Measurements from ENCODE around the gene IL19.
A peak's percentile ranks its signal among the peaks of the same experiment; 100 is the strongest.

The IL19 gene, protein sequence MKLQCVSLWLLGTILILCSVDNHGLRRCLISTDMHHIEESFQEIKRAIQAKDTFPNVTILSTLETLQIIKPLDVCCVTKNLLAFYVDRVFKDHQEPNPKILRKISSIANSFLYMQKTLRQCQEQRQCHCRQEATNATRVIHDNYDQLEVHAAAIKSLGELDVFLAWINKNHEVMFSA

GRCh38 chr1:206770531-206771337, at the start of gene IL19:
IL19 (plus strand) TSS chr1:206770773; CDS start chr1:206836663, 65,890 bp downstream.
- no peak for DNase-seq

DNA sequence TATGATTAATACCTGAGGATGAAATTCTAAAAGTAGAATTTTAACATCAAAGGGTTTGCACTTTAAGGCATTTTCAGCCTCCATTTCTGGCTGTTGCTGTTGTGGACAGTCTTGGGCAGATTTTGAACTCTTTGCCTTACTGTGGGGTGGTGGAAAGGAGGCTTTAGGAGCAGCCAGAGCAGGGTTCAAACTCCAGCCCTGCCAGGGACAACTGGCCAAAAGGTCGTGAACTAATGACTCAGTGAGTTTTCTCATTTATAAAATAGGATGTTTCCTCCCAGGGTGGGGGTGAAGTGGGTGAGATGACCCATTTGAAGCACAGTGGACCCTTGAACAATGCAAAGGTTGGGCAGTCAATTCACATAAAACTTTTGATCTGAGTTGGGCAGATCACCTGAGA, 49.1 kb upstream of the IL19 start:
- no peak for DNase-seq

DNA sequence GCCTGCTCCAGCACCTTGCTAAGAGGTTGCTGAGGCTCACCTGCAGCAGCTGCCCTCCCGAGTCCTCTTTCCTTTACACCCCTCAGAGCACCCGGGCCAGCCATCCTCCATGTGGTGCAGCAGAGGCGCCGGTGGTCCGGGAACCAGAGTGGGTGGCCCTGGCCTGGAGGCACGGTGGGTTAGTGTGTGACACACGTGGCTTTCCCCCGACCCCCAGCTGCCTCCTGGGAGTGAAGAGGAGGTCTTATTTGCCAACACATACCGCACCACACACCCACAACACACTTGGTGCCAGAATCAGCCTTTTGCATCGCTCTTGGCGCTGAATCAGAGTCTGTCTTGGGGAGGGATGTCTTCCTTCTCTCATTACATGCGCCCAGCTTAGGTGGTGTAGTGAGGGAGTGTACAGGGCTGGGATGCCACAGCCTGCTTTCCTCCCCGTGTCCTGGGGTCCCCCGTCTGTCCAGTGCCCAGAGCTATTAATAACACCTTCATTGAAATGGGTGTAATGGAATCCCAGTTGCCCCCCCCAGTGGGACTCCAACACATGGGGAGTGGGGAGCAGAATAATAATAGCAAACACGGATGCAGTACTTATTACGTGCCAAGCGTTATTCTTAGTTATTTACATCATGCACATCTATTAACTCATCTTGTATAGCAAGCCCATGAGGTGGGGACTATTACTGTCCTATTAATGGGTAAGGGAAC, 47.7 kb upstream of the IL19 start:
- no peak for DNase-seq

GRCh38 chr1:206723462-206723804, 47.1 kb upstream of the IL19 start:
- no peak for DNase-seq

DNA sequence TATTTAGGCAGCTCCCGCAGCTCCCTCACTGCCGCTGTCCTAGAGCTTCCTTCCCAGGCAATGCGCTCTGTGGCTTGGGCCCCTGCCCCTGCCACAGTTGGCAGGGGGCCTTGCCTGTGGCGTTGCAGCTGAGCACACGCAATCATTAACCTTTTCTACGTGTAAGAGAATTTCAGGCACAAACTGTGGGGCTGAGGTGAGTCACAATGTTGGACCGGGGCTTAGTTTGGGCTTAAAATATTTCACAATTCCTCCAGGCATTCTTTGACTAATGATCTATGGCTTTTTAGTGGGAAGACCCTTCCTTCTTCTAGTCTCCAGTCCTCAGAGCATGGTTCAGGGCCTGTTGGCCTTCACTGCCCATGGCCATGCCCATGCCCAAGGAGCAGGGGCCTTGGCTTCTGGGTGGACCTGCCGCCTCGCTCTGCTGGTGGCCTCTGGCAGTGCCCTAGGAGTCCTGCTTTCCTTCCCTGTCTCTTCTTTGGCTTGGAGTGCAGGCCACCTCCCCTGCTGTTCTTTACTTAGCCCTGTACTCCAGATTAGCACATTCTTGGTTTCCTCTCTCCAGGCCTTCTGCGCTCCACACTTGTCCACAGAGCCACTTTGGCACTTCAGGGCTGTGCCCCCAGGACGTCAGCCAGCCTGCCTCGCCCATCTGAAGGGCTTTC, 46.6 kb upstream of the IL19 start:
- no peak for DNase-seq

DNA sequence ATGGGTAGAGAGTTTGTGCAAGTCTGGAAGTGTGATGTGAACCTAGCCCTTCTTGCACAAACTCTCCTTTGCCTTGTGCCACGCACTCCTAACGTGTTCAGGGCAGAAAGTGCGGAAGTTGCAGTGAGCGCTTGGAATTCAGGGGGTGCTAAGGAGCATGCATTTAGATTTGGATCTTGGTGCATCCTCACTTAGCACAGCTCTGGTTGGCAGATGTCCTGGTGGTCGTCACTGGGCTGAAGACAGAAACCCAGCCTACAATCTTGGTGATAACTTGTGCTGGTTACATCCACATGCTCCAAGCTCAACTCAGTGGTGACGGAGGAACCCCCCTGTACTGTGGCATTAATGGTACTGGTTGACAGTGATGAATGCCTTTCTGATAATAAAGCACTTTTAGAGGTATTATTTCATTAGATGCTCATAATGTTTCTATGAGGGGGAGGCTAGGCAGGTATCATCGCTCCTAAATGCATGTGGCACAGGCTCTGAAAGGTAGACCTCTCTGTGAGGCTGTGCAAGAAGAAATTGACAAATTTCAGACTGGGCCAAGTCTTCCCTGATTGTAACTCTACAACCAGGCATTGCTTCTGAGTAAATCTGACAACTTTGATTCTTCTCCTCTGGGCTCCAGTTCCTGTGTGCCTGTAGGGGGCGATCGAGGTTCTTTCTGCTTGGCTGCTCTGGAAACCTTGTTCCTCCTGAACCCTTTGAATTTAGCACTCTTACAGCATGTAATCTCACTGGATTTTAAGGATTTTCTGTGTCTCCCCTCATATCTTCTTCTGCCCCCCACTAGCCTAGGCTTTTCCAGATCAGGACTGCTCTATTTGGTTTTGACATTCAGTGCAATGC, 45.2 kb upstream of the IL19 start:
- peak; percentile 65 for DNase-seq

DNA sequence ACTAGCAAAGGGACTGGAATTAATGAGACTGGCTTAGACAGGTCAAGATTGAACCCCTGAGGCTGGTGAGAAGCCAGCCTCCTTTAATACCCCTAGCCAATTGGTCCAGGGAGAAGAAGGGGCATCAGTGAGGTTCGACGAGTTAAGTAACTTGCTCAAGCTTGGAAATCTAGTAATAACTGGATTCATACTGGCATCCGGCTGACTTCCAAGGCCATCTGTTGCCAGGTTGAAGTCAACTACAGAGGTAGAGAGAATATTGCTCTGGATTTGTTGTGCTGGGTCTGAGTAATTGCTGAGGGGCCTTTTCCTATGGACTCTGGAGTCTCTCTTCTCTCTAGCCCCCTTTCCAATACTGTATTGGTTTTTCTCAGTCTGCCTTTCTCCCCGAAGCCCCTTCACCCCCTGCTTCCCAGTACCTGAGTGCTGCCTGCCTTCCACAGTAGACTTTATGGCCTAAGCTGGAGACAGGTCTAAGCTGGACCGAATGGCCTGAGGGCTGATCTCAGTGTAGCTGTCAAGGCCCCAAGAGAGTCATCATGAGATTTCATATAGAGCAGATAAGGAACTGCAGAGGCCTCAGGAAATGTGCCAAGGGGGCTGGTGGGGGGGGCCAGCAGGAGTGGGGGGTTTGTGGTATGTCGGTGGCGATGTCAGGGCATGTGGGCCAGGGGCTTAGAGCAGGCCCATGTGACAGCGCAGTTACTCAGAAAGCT, 42.4 kb upstream of the IL19 start:
- no peak for DNase-seq

- no peak for DNase-seq
Measured at GRCh38 chr1:206728697-206728987, 41.9 kb upstream of the IL19 start.

DNA sequence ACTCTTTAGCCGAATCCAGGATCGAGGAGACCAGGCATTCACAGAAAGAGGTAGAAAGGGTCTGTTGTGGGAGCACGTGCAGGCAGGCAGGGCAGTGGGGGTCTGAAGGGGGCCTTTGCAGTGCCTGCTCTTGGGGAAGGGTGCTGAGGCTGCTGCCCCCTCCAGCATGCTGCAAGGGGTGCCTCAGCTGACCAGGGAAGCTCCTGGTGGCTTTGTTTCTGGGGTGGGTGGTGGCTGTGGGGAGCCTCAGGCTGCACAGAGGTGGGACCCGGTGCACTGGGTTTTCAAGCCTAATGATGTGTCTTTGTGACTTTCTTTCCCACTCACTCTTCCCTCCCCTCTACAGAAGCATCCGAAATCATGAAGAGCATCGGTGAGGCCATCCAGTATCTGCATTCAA, 41.5 kb upstream of the IL19 start:
- DNase-seq = no peak

GRCh38 chr1:206729507-206729906, 41.1 kb upstream of the IL19 start:
- DNase-seq = no peak

DNA sequence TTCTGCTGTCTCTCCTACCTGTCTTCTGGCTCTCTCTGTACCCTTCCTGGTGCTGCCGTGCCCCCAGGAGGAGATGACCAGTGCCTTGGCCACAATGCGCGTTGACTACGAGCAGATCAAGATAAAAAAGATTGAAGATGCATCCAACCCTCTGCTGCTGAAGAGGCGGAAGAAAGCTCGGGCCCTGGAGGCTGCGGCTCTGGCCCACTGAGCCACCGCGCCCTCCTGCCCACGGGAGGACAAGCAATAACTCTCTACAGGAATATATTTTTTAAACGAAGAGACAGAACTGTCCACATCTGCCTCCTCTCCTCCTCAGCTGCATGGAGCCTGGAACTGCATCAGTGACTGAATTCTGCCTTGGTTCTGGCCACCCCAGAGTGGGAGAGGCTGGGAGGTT, 38.1 kb upstream of the IL19 start:
- DNase-seq = no peak

- no peak for DNase-seq
Measured at GRCh38 chr1:206732992-206733391, 37.6 kb upstream of the IL19 start.

DNA sequence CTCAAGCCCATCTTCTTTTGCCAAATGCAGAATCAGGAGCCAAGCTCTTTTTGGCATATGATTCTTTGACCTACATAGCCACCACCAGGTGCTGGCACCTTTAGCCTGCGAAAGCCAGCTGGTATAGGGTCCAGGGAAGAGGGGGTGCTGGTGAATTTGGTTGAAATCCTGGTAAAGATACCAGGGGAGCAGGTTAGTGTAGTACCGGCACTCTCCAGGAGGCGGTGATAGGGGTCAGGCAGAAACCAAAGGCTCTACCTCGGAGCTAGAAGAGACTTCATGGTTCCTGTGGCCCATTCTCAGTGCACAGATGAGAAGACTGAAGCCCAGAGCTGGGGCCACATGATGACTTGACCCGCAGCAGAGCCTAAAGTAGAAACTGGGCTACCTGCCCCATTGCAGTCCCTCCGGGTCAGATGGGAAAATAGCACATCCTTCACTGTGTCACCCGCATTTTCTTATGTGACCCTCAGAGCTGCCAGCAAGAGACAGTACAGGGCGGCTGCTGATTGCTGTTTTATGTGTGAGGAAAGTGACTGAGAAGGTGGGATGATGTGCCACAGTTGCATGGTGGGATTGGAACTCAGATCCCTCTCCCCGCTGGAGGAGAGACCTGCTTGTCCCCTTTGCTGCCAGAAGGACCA, 36.0 kb upstream of the IL19 start:
- peak; percentile 81 for DNase-seq

- no peak for DNase-seq
Measured at GRCh38 chr1:206735553-206736031, 35.0 kb upstream of the IL19 start.

- DNase-seq = peak; percentile 82
Measured at GRCh38 chr1:206736878-206737728, 33.5 kb upstream of the IL19 start.

DNA sequence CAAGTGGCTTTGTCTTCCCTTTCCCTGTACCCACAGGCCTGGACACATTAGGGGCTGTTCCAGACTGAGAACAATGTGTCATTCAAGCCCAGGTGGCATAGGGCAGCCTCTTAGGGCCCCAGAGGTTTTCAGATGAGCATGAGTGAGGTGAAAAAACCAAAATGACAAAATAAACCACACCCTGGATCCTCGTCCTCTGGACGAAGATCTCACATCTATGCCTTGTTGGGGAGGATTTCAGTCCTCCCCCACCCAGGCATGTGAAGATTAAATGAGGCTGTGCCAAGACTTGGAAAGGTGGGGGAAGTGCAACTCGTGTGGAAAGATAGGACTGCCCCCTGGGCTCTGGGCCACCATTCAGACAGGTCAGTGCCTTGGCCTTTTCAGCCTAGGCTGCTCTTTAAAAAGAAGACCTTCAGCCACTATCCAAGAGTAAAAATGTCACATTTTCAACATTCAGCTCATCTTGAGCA, 32.8 kb upstream of the IL19 start:
- peak; percentile 24 for DNase-seq

GRCh38 chr1:206738370-206739366, 31.9 kb upstream of the IL19 start:
- no peak for DNase-seq

DNA sequence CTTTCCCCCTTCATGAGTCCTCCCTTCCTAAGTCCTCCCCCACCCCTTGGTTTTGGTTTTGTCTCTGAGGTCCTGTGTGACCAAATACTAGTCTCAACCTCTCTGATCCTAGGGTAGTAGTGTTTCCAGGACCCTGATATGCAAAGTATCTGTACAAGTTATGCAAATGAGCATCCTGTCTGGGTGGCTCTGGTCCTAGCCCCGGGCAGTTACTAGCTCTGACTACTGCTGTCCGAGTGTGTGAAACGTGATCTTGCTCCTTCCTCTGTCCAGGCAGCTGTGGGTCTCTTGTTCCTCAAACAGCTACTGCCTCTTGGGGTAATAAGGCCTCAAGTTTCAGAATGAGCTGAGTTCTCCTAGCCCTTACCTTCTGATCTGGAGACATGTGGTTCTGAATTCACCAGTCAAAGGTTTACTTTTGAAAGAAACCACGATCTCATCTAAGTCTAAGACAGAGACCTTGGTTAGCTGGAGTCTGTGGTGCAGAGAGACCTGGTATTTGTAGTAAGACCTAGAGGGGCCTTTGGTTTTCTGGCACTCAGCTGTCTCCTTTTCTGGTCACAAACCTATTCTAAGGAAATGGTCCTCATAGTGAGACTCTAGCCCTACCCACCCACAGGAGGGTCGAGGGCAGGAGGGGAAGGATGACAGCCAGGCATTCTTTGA, 31.0 kb upstream of the IL19 start:
- peak; percentile 23 for DNase-seq
